Fibroblast of villous mesenchyme (primary cell): Measurements from ENCODE around the gene CCDC88A. TPM values are rescaled to one million over a fixed set of nuclear protein-coding genes. Genes with fewer than 3 reads are reported as not detected.

Experiments used
- DNase-seq: peaks from one replicate; pipeline ENCODE4 v3.0.0-alpha.2; 2010; ENCODE audit warnings: low read depth
- H3K4me3 ChIP-seq: 2 replicates; pipeline ENCODE4 v1.5.1; 2011; ENCODE audit warnings: low read depth, mild to moderate bottlenecking, low read length
- CTCF ChIP-seq: IDR thresholded peaks from 2 replicates; pipeline ENCODE4 v1.5.1; 2012; ENCODE audit warnings: low read depth, mild to moderate bottlenecking, low read length; ENCODE audit not compliant: insufficient read depth
- total RNA-seq: library from RNA; depleted of rRNA; stranded (reverse); fragments of >200 nt; gene quantifications from 2 replicates; pipeline ENCODE4 v1.2.3, GENCODE V29; 2012

CCDC88A gene
- total RNA-seq, 1 donor, result 70.8 TPM

DNA sequence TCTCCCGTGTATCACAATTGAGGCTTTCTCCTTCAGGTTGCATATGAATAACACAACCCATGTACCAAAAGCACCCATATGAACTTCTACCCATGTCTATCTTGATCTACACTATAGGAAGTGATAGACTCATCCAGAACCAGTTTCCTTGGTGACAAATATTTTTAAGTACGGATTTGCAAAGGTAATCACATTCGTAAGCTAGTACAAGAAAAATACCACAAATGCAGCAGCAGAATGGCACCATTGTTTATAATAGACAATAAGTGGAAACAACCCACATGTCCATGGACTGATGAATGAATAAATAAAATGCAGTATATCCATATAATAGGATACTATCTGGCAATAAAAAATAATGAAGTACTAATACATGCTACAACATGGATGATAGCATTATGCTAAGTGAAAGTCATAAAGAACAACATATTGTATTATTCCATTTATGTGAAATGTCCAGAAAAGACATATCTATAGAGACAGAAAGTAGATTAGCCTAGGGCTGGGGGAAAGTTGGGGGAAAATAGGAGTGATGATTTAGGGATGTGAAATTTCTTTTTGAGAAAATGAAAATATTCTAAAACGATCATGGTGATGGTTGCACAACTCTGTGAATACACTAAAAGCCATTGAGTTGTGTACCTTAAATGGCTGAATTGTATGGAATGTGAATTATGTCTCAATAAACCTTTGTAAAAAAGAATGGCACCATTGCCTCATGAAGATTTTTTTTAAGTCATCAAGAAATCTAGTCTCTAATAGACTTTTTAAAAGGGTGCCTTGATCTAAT, 3.4 kb upstream of the CCDC88A start:
- no peak for TF ChIP-seq CTCF

GRCh38 chr2:55421326-55421725, 1.7 kb upstream of the CCDC88A start:
- no peak for DNase-seq
- TF ChIP-seq CTCF, result no peak
- H3K4me3 ChIP-seq, result no peak overlapping the region

More for the DNA sequence above, 3.4 kb upstream of the CCDC88A start:
- no peak for DNase-seq
- H3K4me3 ChIP-seq, result no peak overlapping the region

GRCh38 chr2:55420871-55421270, 1.2 kb upstream of the CCDC88A start:
- TF ChIP-seq CTCF, result no peak
- DNase-seq, result no peak
- H3K4me3 ChIP-seq, result no peak overlapping the region

- peak overlapping the region; percentile 91 for H3K4me3 ChIP-seq
- TF ChIP-seq CTCF, result no peak
- DNase-seq, result no peak
Measured at GRCh38 chr2:55420439-55420725, 726 bp upstream of the CCDC88A start.

DNA sequence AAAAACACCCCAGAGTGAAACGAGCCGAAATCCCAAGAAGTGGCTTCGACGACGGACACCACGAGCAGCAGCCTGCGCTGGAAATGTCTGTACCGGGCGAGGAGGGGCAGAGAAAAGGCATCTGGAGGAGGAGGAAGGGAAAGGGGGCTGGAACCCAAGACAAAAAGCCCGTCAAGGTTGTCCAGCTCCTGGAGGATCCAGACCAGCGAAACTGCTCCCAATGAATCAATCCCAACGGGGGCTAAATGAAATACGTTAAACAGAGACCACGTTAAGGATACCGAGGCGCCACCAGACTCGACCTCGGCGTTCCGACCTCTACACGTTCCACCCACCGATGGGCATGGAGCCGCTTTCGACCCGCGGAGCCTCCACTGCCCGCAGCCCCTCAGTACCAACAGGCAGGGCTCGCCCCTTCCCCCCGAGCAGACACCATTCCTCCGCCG, 400 bp downstream of the CCDC88A start:
- H3K4me3 ChIP-seq, result peak overlapping the region; percentile 91
- peak; percentile 39 for DNase-seq
- TF ChIP-seq CTCF, result no peak

DNA sequence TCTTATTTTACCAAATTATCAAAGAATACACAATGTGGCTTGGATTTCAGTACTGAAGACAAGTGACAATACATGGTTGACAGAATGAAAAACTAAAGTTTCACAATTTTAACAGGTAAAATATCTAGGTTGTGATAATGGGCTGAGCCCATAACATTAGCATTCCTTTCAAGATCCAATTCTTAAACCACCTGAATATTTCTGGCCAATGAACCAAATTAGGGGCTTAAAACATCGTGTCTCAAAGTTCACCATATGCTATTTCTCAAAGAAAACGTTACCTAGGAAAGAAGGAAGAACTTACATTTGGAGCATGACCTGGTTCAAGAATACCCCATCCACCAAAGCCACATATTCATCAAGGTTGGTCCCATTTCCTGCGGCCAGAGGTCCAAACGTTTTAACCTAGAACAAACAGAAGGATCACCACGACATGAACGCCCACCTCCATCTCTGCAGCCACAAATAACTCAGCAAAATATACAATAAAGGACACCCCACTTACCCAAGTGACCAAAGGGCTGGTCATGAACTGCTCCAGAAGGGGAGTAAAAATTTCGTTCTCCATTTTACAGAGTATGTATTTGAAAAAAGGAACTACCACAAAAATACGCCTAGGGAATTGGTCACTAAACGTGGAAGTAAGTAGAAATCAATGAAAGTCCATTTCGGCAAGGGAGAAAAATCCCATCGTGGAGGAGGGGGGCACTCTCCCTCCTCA, 984 bp downstream of the CCDC88A start:
- peak overlapping the region; percentile 91 for H3K4me3 ChIP-seq
- no peak for DNase-seq
- TF ChIP-seq CTCF, result no peak
